ENCODE measurements around the gene TSPAN32.

The TSPAN32 gene

GRCh38 chr11:2301631-2302305, at the start of gene TSPAN32, which contains the start of gene C11orf21:
TSPAN32 (plus strand) TSS chr11:2302013; CDS start chr11:2302150, 137 bp downstream.
C11orf21 (minus strand) TSS chr11:2301918; CDS start chr11:2301808, 110 bp downstream.
- DNase-seq: no peak

DNA sequence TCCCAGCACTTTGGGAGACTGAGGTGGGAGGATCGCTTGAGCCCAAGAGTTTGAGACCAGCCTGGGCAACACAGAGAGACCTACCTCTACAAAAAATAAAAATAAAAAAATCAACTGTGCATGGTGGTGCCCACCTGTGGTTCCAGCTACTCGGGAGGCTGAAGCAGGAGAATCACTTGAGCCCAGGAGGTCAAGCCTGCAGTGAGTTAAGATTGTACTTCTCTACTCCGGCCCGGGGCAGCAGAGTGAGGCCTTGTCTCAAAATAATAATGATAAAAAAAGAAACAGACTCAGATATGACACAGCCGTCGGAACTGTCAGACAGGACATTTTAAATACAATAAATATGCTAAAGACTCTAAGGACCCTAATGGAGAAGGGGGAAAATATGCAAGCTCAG, 49.8 kb upstream of the TSPAN32 start:
- DNase-seq: no peak

DNA sequence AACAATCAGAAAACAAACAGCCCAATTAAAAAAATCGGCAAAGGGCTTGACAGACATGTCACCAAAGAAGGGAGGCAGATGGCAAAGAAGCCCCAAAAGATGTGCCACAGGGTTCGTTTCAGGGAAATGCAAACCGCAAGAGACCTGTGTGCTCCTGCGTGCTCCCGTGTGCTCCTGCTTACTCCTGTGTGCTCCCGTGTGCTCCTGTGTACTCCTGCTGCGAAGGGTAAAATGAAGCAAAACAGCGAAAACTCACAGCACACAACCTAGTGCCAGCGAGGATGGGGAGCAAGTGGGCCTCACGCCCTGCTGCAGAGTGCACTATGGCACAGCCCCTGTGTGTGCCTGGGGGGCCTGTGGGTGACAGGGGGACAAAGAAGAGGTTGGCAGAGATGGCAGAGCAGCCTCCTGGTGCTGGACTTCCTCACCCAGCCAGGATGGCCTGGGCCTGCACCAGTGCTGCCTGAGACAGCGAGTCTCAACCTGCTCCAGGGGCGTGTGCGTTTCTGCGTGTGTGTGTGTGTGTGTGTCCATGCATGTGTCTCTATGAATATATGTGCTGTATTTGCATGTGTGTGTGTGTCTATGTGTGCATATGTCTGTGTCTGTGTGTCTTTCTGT, 45.4 kb upstream of the TSPAN32 start:
- no peak for DNase-seq

DNA sequence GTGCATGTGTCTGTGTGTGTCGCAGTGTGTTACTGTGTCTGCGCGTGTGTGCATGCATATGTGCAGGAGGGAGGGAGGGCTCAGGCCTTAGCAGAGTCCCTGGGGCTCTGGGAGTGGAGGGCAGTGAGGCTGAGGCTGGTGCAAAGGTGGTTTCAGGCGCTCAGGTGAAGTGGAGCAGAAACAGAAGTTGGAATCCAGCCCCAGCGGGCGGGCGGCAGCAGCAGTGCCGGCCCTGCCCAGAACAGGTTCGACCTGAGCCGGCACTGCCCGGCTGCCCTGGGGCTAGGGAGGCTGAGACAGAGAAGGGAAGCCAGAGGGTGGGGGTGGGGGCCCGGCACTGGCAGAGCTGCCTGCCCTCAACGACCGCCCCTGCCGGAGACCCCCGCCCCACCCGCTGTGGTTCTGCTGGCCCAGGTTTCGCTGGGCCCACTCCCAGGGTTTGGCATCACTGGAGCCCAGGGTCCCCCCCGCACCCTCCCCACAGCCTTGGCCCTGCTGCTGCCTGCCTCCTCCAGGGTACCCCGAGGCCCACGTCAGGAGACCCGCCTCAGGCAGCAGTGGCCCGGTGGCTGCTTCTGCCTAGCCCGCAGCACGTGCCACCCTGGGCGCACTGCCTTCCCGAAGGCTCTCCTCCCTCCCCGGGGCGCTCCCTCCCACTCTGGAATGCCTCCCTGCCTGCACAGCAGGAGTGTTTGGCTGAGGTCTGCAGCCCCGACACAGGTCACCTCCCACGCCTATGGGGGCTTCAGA, 44.7 kb upstream of the TSPAN32 start:
- DNase-seq: no peak

DNA sequence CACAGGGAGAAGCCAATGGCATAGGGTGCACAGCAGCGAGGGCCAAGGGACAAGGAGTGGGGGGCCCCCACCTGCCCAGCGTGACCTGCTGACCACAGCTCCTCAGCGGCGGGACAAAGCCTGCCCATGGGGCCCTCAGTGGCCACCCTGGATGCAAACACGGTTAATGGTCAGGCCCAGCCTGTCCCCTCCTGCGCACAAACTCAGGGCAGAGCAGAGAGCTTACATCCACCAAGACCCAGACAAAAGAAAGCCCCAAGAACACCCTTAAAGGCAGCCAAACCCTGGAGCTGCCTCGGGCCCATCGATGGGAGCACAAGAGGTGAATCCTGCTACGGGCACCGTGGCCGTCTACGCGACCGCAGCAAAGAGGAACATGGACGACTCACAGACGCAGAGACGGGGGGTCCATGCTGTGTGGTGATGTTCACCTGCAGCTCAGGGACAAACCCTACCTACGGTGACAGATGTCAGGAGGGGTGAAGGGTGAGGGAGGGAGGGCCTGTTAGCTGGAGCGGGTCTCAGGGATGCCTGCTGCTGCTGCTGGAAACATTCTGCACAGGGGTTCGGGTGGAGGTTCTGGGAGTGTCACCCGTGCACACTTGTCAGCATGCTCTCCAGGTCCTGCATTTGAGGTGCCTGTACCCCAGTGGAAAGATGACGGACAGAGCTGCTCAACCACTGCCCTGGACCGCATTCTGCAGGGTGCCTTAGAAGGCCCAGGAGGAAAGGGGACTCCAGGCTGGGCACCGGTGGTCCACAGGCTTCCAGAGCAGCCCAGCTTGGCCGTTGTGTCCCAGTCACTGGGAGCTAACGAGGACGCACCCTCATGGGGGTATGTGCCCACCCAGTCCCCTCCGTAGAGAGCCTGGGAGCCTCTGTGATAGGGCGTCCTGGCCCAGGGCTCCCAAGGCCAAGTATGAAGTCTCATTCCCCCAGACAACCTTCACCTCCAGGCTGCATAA, 43.0 kb upstream of the TSPAN32 start:
- no peak for DNase-seq

DNA sequence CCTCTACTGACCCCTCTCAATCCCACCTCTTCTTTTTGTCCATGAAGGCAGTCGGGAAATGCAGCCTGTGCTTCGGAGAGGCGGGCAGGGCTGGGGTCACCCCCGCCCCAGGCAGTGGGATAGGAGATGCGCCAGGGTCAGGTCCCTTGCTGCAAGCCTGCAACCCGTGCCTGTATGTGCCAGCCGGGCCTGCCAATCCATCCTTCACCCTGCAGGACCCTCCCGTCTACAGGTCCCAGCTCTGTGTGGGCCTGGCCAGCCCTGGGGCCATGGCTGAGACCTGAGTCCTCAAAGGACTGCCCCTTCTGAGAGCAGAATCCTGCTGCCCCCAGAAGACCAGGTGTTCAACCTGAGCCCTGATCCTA, 42.4 kb upstream of the TSPAN32 start:
- no peak for DNase-seq

DNA sequence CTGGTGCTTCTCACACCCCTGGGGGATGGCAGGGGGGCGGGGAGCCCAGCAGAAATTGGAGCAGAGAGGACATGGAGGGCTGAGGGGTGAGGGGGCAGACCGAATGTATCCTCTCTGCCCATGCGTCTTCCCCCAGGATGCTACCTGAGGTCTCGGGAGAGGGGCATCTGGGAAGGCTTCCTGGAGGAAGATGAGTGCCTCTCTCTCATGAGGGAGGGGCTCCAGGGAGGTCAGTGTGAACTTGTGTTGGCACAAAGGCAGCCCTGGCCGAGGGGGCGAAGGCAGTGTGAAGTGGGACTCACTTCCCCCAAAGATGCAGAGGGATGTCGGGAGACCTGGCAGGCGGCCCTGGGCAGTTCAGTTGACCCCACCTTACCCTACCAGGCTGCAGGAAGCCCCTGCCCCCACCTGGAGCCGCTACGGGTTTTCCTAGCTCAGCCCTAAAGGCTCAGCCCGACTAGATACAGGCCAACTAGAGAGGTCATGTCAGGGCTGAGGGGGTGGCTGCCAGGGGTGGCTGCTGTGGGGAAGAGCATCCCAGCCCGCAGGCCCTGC, 41.8 kb upstream of the TSPAN32 start:
- DNase-seq: no peak

DNA sequence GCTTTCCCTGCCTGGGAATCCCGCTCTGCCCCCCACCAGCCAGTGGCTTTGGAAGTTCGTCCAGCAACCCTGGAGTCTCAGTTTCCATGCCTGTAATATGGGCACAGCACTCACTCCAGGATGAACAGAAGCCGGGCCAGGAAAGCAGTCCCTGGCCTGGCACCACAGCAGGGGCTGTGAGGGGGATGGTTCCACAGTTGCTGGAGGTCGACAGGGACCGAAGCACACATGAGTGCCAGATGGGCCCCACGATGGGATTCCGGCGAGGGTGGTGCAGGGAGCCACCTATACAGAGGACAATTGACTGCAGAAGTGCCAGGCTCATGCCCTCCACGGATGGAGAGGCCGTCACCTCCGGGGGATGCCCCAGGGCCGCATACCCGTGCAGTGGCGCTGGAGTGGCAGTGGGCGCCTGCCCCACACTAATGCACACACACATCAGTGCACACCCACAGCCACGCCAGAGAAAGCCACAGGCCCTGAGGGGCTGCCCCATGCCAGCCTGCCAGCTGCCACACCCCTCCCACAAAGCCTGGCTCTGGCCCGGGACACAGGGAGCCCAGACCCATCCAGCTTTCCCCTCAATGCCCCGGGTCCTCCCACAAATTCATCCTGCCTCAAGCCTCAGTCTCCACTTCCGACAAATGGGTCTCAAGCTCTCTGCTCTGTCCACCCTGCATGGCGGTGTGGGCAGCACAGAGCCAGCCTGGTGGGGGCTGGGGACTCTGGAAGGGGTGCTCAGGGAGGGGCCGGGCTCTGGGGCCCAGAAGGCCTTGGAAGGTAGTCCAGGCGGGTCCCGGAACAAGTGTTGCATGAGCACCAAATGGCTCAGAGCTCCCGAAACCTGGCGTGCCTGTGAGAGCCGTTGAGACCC, 41.1 kb upstream of the TSPAN32 start:
- DNase-seq: no peak

- no peak for DNase-seq
Observed at GRCh38 chr11:2261436-2262230, 40.2 kb upstream of the TSPAN32 start.

GRCh38 chr11:2262301-2263070, 39.3 kb upstream of the TSPAN32 start:
- no peak for DNase-seq

- no peak for DNase-seq
Observed at GRCh38 chr11:2263071-2263565, 38.7 kb upstream of the TSPAN32 start.

DNA sequence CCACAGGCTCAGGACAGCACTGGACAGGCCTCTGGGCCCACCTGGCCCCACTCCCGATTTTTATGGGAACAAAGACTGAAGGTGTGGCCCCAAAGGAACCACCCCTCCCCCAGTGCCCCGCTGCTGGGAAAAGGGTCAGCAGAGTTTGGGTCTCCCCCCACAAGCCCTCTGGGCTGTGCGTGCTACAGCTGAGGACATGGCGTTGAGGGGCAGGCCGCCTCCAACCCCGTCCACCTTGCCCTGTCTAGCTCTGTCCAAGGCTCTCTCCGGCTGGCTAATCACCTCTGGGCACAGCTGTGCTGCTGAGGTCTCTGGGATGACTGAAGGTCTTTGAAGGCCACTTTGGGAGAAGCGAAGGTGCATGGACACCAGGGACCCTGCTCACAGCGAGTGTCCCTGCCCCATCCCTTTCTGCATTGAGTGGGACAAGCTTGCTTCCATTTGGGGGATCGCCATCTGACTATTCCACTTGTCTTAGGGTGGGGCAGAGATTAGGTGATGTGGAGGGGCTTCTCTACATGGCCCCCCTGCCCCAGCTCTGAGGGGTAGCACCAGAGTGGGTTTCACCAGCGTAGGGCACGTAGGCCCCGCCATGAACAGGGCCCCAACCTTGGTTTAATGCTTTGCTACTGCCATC, 38.0 kb upstream of the TSPAN32 start:
- DNase-seq: no peak

GRCh38 chr11:2264366-2265053, 37.3 kb upstream of the TSPAN32 start:
- no peak for DNase-seq

DNA sequence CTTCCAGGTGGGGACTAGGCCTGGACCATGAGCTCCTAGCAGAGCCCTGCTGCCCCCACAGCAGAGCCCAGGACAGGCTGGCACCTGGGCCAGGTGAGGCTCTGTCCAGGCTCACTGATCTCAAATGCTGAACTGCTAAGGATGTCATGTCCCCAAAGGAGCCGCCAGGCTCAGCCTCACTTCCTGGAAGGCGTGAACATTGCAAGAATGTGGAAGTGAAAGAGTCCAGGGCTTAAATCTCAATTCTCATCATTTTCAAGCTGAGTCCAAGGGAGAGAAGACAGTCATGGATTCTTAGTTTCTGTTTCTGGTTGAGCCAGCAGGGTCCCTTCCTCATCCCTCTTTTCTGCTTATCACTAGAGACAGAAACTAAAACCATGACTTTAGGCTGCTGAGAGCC, 36.4 kb upstream of the TSPAN32 start:
- no peak for DNase-seq

- DNase-seq: no peak
Observed at GRCh38 chr11:2265854-2266585, 35.8 kb upstream of the TSPAN32 start.

GRCh38 chr11:2266586-2267305, 35.1 kb upstream of the TSPAN32 start:
- DNase-seq: no peak

- no peak for DNase-seq
Observed at GRCh38 chr11:2267306-2267850, 34.4 kb upstream of the TSPAN32 start.

Data from cortex of kidney (tissue), 1 donor.